ENCODE measurements around the gene RASGRF1.

RASGRF1 gene

GRCh38 chr15:79067969-79068368 is 22.6 kb downstream of the RASGRF1 start:
- H3K36me3 ChIP-seq (ENCODE audit: control insufficient read depth, insufficient read depth, low read length): no peaks in the 10 kb centered on the region
- H3K4me1 ChIP-seq (ENCODE audit: control insufficient read depth, insufficient read depth, low read length): no peaks in the 10 kb centered on the region
- H3K27ac ChIP-seq (ENCODE audit: insufficient read depth, low read depth, low read length, poor library complexity, severe bottlenecking): no peak overlapping the region
- no peaks in the 10 kb centered on the region for H3K9me3 ChIP-seq (ENCODE audit: control insufficient read depth, low read length)
- WGBS, 2 experiments: 81 to 88% methylated on average over 3 of the region's 3 CpGs
- peaks cover 34% of the 10 kb centered on the region for H3K27me3 ChIP-seq (ENCODE audit: control insufficient read depth, insufficient read depth, low read length, poor library complexity, severe bottlenecking)
- no peak overlapping the region for H3K4me3 ChIP-seq (ENCODE audit: insufficient read depth, low read depth, low read length)

DNA sequence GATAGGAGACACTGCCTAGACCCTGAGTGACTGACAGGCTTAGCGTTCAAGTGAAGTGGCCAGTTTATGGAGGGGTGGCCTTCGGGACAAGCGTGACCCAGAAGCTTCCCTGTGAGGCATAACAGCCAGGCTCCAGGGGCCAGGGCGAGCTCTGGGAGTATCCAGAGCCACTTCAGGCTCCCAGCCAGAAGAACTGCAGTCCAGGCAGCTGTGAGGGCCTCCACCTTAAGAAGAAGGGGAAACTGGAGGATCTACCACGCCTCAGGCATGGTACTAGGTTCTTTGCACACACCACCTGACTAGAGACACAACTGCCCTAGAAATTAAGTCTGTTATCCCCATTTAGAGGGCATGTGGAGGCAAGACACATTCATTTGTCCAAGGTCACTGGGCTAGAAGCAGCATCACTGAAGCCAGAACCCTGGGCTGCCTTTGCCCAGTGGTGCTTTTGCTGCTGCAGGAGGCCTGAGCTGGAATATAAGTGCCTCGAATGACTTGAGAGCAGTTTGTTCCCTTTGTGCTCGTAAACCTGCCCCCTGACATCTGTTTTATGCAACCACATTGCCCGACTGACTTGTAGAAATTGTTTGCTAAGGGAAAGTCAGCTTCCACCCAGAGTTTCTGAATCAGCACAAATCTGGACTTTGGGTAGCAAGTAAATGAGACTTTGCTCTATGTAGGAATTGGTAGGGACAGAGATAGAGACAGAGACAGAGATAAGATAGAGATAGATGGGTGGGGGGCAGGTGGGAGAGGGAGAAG is 23.3 kb downstream of the RASGRF1 start:
- no peaks in the 10 kb centered on the region for H3K4me1 ChIP-seq (ENCODE audit: control insufficient read depth, insufficient read depth, low read length)
- no peak overlapping the region for H3K4me3 ChIP-seq (ENCODE audit: insufficient read depth, low read depth, low read length)
- WGBS, 2 experiments: 85 to 88% methylated on average over 8 of the region's 8 CpGs
- no peaks in the 10 kb centered on the region for H3K9me3 ChIP-seq (ENCODE audit: control insufficient read depth, low read length)
- H3K27ac ChIP-seq (ENCODE audit: insufficient read depth, low read depth, low read length, poor library complexity, severe bottlenecking): no peak overlapping the region
- H3K36me3 ChIP-seq (ENCODE audit: control insufficient read depth, insufficient read depth, low read length): no peaks in the 10 kb centered on the region
- peaks cover 41% of the 10 kb centered on the region for H3K27me3 ChIP-seq (ENCODE audit: control insufficient read depth, insufficient read depth, low read length, poor library complexity, severe bottlenecking)

DNA sequence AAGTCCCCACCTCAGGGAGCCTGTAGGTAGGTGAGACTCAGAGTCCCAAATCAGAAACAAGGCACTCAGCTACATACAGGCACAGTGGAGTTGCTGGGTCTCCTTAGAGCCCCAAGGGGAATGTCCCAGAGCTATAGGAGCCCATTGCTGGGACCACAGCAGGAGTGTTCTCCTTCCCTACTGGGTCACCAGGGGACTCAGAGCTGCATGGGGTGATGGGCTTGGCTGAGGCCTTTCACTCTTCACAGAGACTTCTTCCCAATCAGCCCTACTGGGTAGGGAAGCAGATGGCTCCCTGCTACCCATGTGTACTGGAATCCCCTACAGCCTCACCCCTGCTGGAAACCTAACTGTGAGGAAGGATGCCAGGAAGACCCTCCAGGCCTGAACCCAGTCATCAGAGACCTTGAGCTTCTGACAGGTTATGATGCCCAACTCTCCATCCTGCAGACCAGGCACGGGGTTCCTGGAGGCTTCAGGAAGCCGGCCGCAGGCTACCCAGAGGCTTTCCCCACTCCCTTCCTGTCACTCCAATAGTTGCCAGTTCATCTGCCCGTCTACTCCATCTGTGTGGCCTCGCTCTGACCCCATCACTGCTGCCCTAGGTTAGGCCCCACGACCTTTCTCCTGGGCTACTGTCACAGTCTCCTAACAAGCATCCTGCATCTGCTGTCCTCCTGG is 24.0 kb downstream of the RASGRF1 start:
- peaks cover 48% of the 10 kb centered on the region for H3K27me3 ChIP-seq (ENCODE audit: control insufficient read depth, insufficient read depth, low read length, poor library complexity, severe bottlenecking)
- no peak overlapping the region for H3K4me3 ChIP-seq (ENCODE audit: insufficient read depth, low read depth, low read length)
- no peaks in the 10 kb centered on the region for H3K9me3 ChIP-seq (ENCODE audit: control insufficient read depth, low read length)
- H3K4me1 ChIP-seq (ENCODE audit: control insufficient read depth, insufficient read depth, low read length): no peaks in the 10 kb centered on the region
- H3K36me3 ChIP-seq (ENCODE audit: control insufficient read depth, insufficient read depth, low read length): no peaks in the 10 kb centered on the region
- no peak overlapping the region for H3K27ac ChIP-seq (ENCODE audit: insufficient read depth, low read depth, low read length, poor library complexity, severe bottlenecking)
- 81 to 85% methylated on average over 6 of the region's 6 CpGs for WGBS, 2 experiments

GRCh38 chr15:79065706-79066376 is 24.7 kb downstream of the RASGRF1 start:
- Histone ChIP-seq H3K4me3 (ENCODE audit: insufficient read depth, low read depth, low read length) (no peak overlapping the region), H3K4me1 (ENCODE audit: control insufficient read depth, insufficient read depth, low read length) (no peaks in the 10 kb centered on the region), H3K27me3 (ENCODE audit: control insufficient read depth, insufficient read depth, low read length, poor library complexity, severe bottlenecking) (peaks cover 55% of the 10 kb centered on the region), H3K9me3 (ENCODE audit: control insufficient read depth, low read length) (no peaks in the 10 kb centered on the region), H3K27ac (ENCODE audit: insufficient read depth, low read depth, low read length, poor library complexity, severe bottlenecking) (no peak overlapping the region), H3K36me3 (ENCODE audit: control insufficient read depth, insufficient read depth, low read length) (no peaks in the 10 kb centered on the region)
- 80% methylated on average over 8 of the region's 8 CpGs for WGBS, 2 experiments

- H3K27ac ChIP-seq (ENCODE audit: insufficient read depth, low read depth, low read length, poor library complexity, severe bottlenecking): no peak overlapping the region
- WGBS, 2 experiments: 78 to 82% methylated on average over 5 of the region's 5 CpGs
- no peaks in the 10 kb centered on the region for H3K9me3 ChIP-seq (ENCODE audit: control insufficient read depth, low read length)
- peaks cover 1% of the 10 kb centered on the region for H3K4me1 ChIP-seq (ENCODE audit: control insufficient read depth, insufficient read depth, low read length)
- H3K36me3 ChIP-seq (ENCODE audit: control insufficient read depth, insufficient read depth, low read length): no peaks in the 10 kb centered on the region
- H3K27me3 ChIP-seq (ENCODE audit: control insufficient read depth, insufficient read depth, low read length, poor library complexity, severe bottlenecking): peaks cover 60% of the 10 kb centered on the region
- H3K4me3 ChIP-seq (ENCODE audit: insufficient read depth, low read depth, low read length): no peak overlapping the region
Observed at GRCh38 chr15:79065361-79065705, 25.2 kb downstream of the RASGRF1 start.

DNA sequence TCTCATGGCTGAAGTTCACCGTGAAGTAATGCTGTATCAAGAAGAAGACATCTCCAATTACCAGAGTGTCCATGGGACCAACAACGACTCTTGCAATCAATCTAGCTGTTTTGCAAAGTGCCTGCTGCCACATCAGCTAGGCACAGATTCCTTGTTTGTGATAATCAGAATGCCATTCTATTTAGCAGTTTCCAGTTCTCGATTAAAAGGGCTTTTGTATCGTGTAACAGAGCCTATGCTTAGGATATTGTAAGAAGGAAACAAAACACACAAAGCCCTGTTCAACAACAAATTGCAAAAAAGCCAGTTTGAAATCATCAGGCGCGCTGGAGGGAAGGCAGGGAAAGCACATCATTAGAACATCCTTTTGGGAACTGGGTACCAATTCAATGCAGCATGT is 26.1 kb downstream of the RASGRF1 start:
- WGBS, 2 experiments: 93 to 96% methylated on average over 6 of the region's 6 CpGs
- no peak overlapping the region for H3K4me3 ChIP-seq (ENCODE audit: insufficient read depth, low read depth, low read length)
- no peak overlapping the region for H3K27ac ChIP-seq (ENCODE audit: insufficient read depth, low read depth, low read length, poor library complexity, severe bottlenecking)
- H3K36me3 ChIP-seq (ENCODE audit: control insufficient read depth, insufficient read depth, low read length): no peaks in the 10 kb centered on the region
- no peaks in the 10 kb centered on the region for H3K9me3 ChIP-seq (ENCODE audit: control insufficient read depth, low read length)
- H3K4me1 ChIP-seq (ENCODE audit: control insufficient read depth, insufficient read depth, low read length): peaks cover 3% of the 10 kb centered on the region
- peaks cover 68% of the 10 kb centered on the region for H3K27me3 ChIP-seq (ENCODE audit: control insufficient read depth, insufficient read depth, low read length, poor library complexity, severe bottlenecking)

DNA sequence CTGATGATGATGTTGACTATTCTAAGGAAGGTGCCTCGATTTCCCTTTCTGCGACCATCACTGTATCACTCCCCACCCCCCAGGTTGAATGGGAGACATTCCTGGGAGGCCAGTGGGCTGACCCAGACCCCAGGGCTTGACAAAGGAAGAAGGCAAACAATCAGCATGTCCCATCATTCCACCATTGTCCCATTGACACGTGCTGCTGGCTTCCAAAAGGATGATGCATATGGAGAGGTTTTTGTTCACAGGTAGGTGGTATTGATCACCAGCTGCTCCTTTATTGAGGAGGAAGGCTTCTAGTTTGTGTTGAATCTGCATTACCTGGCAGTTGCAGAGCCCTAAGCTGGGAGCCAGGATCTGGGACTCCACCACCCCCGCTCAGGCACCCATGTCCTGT is 30.4 kb downstream of the RASGRF1 start:
- Histone ChIP-seq H3K4me1 (ENCODE audit: control insufficient read depth, insufficient read depth, low read length) (peaks cover 3% of the 10 kb centered on the region), H3K36me3 (ENCODE audit: control insufficient read depth, insufficient read depth, low read length) (no peaks in the 10 kb centered on the region), H3K27me3 (ENCODE audit: control insufficient read depth, insufficient read depth, low read length, poor library complexity, severe bottlenecking) (peaks cover 98% of the 10 kb centered on the region), H3K27ac (ENCODE audit: insufficient read depth, low read depth, low read length, poor library complexity, severe bottlenecking) (no peak overlapping the region), H3K9me3 (ENCODE audit: control insufficient read depth, low read length) (no peaks in the 10 kb centered on the region), H3K4me3 (ENCODE audit: insufficient read depth, low read depth, low read length) (no peak overlapping the region)
- 37 to 42% methylated on average over 4 of the region's 4 CpGs for WGBS, 2 experiments

- Histone ChIP-seq H3K27me3 (ENCODE audit: control insufficient read depth, insufficient read depth, low read length, poor library complexity, severe bottlenecking) (peaks cover 98% of the 10 kb centered on the region), H3K4me3 (ENCODE audit: insufficient read depth, low read depth, low read length) (no peak overlapping the region), H3K27ac (ENCODE audit: insufficient read depth, low read depth, low read length, poor library complexity, severe bottlenecking) (no peak overlapping the region), H3K4me1 (ENCODE audit: control insufficient read depth, insufficient read depth, low read length) (peaks cover 3% of the 10 kb centered on the region), H3K9me3 (ENCODE audit: control insufficient read depth, low read length) (no peaks in the 10 kb centered on the region), H3K36me3 (ENCODE audit: control insufficient read depth, insufficient read depth, low read length) (no peaks in the 10 kb centered on the region)
- WGBS, 2 experiments: 4 to 13% methylated on average over 1 of the region's 1 CpG
Observed at GRCh38 chr15:79059081-79059572, 31.5 kb downstream of the RASGRF1 start.

DNA sequence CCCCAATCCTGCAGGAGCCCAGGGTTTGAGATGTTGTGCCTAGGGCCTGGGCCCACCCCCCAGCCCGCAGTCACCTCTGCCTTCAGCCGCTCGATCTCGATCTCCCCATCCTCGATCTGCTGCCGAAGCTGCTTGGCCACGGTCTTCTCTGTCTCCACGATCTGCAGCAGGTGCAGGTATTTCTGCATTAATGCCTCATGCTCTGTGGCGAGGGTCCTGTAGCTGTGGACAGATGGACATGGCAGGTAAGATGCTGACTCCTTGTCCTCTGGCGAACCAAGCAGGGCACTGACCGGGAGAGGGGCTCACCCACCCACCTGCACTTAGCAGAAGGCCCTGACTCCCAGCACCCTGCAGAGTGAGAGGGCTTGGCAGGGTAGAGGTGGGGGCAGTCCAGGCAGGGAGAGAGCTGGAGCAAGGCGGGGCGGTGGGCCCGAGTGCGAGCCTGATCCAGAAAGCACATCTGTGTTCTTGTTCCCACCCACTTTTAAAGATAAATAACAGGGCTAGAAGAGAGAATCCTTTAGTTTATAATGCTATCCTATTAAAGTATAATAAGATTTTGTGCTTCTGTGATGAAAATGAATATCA is 32.2 kb downstream of the RASGRF1 start:
- Histone ChIP-seq H3K4me1 (ENCODE audit: control insufficient read depth, insufficient read depth, low read length) (peaks cover 3% of the 10 kb centered on the region), H3K36me3 (ENCODE audit: control insufficient read depth, insufficient read depth, low read length) (no peaks in the 10 kb centered on the region), H3K27me3 (ENCODE audit: control insufficient read depth, insufficient read depth, low read length, poor library complexity, severe bottlenecking) (peaks cover 98% of the 10 kb centered on the region), H3K27ac (ENCODE audit: insufficient read depth, low read depth, low read length, poor library complexity, severe bottlenecking) (no peak overlapping the region), H3K4me3 (ENCODE audit: insufficient read depth, low read depth, low read length) (no peak overlapping the region), H3K9me3 (ENCODE audit: control insufficient read depth, low read length) (no peaks in the 10 kb centered on the region)
- 89 to 92% methylated on average over 15 of the region's 15 CpGs for WGBS, 2 experiments

DNA sequence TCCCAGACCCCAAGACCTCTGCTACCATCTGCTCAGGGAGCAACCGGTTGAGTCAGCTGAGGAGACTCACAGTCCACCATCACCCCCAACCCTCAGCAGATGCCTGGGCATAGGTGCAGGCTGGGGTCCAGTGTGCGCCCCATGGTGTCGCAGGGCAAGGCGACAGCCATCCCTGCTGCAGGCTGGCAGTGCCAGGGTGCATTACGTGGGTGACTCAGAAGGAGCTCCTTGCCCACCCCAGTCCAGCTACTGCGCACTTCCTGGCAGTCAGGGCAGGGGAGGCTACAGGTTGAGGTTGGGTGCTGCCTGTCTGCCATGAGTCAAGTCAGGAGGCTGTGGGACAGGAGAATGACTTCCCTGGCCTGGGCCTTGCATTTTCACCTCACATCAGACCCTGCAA is 33.5 kb downstream of the RASGRF1 start:
- Histone ChIP-seq H3K4me1 (ENCODE audit: control insufficient read depth, insufficient read depth, low read length) (peaks cover 3% of the 10 kb centered on the region), H3K9me3 (ENCODE audit: control insufficient read depth, low read length) (no peaks in the 10 kb centered on the region), H3K36me3 (ENCODE audit: control insufficient read depth, insufficient read depth, low read length) (no peaks in the 10 kb centered on the region), H3K27ac (ENCODE audit: insufficient read depth, low read depth, low read length, poor library complexity, severe bottlenecking) (no peak overlapping the region), H3K4me3 (ENCODE audit: insufficient read depth, low read depth, low read length) (no peak overlapping the region), H3K27me3 (ENCODE audit: control insufficient read depth, insufficient read depth, low read length, poor library complexity, severe bottlenecking) (peaks cover 86% of the 10 kb centered on the region)
- WGBS, 2 experiments: 96% methylated on average over 6 of the region's 6 CpGs

All from ectodermal cell (in vitro differentiated cells).